IMR-90 (cell line): ENCODE results near the gene NUDT5. TPM values are rescaled to one million over a fixed set of nuclear protein-coding genes. Genes with fewer than 3 reads are reported as not detected.

ENCODE experiments used
- ATAC-seq: fragments of 200-7000 bp; cut with Tn5 transposase; 2 replicates; pipeline ENCODE4 v1.9.1; 2020; ENCODE audit warnings: low read depth, mild to moderate bottlenecking, moderate library complexity
- BruUV-seq: library from RNA; stranded (reverse); fragments of 400-500 nt; replicated peaks from 2 replicates; lab custom pipeline; 2021; lab: Mats Ljungman, UMichigan
- CTCF ChIA-PET: fragments of 300-600 bp; formaldehyde crosslinking; extraction: SDS; loops from one replicate; lab custom pipeline; 2021; ENCODE audit warnings: antibody characterized with exemption; lab: Yijun Ruan, JAX
- POLR2A ChIA-PET: fragments of 300-600 bp; sonication (Branson Sonifier 250); formaldehyde crosslinking; loops from one replicate; lab custom pipeline; 2022; ENCODE audit warnings: antibody characterized with exemption; ENCODE audit not compliant: unreplicated experiment; lab: Charles Lee
- DNase-seq: peaks from one replicate; pipeline ENCODE4 v3.0.0; 2013
- H2AFZ ChIP-seq: replicated peaks from 2 replicates; pipeline ENCODE3; 2013; ENCODE audit warnings: low read length, mild to moderate bottlenecking; ENCODE audit not compliant: poor library complexity
- H2AK5ac ChIP-seq: 2 replicates; pipeline ENCODE4 v1.6.1; 2013; ENCODE audit warnings: low read depth, low read length, inconsistent platforms
- H2AK9ac ChIP-seq: replicated peaks from 2 replicates; pipeline ENCODE3; 2013; ENCODE audit warnings: mild to moderate bottlenecking, low read depth, low read length, moderate library complexity; ENCODE audit not compliant: poor library complexity
- H2BK120ac ChIP-seq: 2 replicates; pipeline ENCODE4 v1.6.1; 2013; ENCODE audit warnings: low read depth, low read length, inconsistent platforms
- H2BK15ac ChIP-seq: 3 replicates; pipeline ENCODE4 v1.6.1; 2013; ENCODE audit warnings: low read depth, low read length, inconsistent platforms
- H2BK20ac ChIP-seq: 2 replicates; pipeline ENCODE4 v1.6.1; 2013; ENCODE audit warnings: low read depth, mild to moderate bottlenecking, inconsistent platforms, low read length, moderate library complexity
- H2BK5ac ChIP-seq: 2 replicates; pipeline ENCODE4 v1.6.1; 2013; ENCODE audit warnings: mild to moderate bottlenecking, low read depth, low read length, inconsistent platforms; ENCODE audit not compliant: poor library complexity, severe bottlenecking
- H3K14ac ChIP-seq: replicated peaks from 2 replicates; pipeline ENCODE4 v1.6.1; 2013; ENCODE audit warnings: low read depth, low read length, inconsistent platforms
- H3K18ac ChIP-seq: 2 replicates; pipeline ENCODE4 v1.6.1; 2013; ENCODE audit warnings: low read depth, low read length, control low read depth
- H3K23ac ChIP-seq: 2 replicates; pipeline ENCODE4 v1.6.1; 2013; ENCODE audit warnings: low read depth, low read length, inconsistent platforms
- H3K27ac ChIP-seq: 2 replicates; pipeline ENCODE4 v1.5.1; 2013; ENCODE audit warnings: mild to moderate bottlenecking, control low read depth, low read length; ENCODE audit not compliant: insufficient read depth
- H3K27me3 ChIP-seq: 2 replicates; pipeline ENCODE4 v1.6.1; 2013; ENCODE audit warnings: low read length; ENCODE audit not compliant: control insufficient read depth, insufficient read depth
- H3K36me3 ChIP-seq: 2 replicates; pipeline ENCODE4 v1.6.1; 2013; ENCODE audit warnings: low read length, mixed read lengths; ENCODE audit not compliant: control insufficient read depth, insufficient read depth
- H3K4ac ChIP-seq: 2 replicates; pipeline ENCODE4 v1.6.1; 2013; ENCODE audit warnings: low read depth, low read length, inconsistent platforms
- H3K4me1 ChIP-seq: 2 replicates; pipeline ENCODE4 v1.6.1; 2013; ENCODE audit warnings: low read length, mixed read lengths; ENCODE audit not compliant: control insufficient read depth, insufficient read depth
- H3K4me2 ChIP-seq: 2 replicates; pipeline ENCODE4 v1.6.1; 2013; ENCODE audit warnings: low read depth, mild to moderate bottlenecking, control low read depth, low read length, moderate library complexity
- H3K4me3 ChIP-seq: 2 replicates; pipeline ENCODE4 v1.5.1; 2013; ENCODE audit warnings: low read depth, mild to moderate bottlenecking, control low read depth, low read length, moderate library complexity; ENCODE audit not compliant: insufficient read depth
- H3K56ac ChIP-seq: 2 replicates; pipeline ENCODE4 v1.6.1; 2013; ENCODE audit warnings: low read length, inconsistent platforms; ENCODE audit not compliant: insufficient read depth; ENCODE audit errors: extremely low read depth
- H3K79me1 ChIP-seq, 2 experiments: 2 replicates each; pipeline ENCODE4 v1.6.1; 2013; ENCODE audit warnings: low read length in 2 of 2, inconsistent platforms in 1 of 2, low read depth in 1 of 2
- H3K9ac ChIP-seq: 2 replicates; pipeline ENCODE4 v1.6.1; 2013; ENCODE audit warnings: low read depth, low read length, control low read depth
- H3K9me1 ChIP-seq: 2 replicates; pipeline ENCODE4 v1.6.1; 2013; ENCODE audit warnings: low read length, inconsistent platforms; ENCODE audit not compliant: insufficient read depth
- H3K9me3 ChIP-seq: 2 replicates; pipeline ENCODE4 v1.6.1; 2013; ENCODE audit warnings: low read length; ENCODE audit not compliant: control insufficient read depth, insufficient read depth
- H4K20me1 ChIP-seq: 2 replicates; pipeline ENCODE4 v1.6.1; 2013; ENCODE audit warnings: low read length, inconsistent platforms; ENCODE audit not compliant: insufficient read depth
- H4K5ac ChIP-seq: 2 replicates; pipeline ENCODE4 v1.6.1; 2013; ENCODE audit warnings: mild to moderate bottlenecking, low read depth, low read length, control low read depth
- H4K8ac ChIP-seq, 2 experiments: 2 replicates each; pipeline ENCODE4 v1.6.1; 2013; ENCODE audit warnings: low read depth in 2 of 2, low read length in 2 of 2, control low read depth in 1 of 2, inconsistent platforms in 1 of 2
- H4K91ac ChIP-seq: 2 replicates; pipeline ENCODE4 v1.6.1; 2013; ENCODE audit warnings: low read depth, low read length, inconsistent platforms; ENCODE audit not compliant: insufficient read depth
- BHLHE40 ChIP-seq: fragments of 150-350 bp; IDR thresholded peaks from 2 replicates; pipeline ENCODE4 v1.6.1; 2016; ENCODE audit warnings: mild to moderate bottlenecking, low read depth, low read length
- CEBPB ChIP-seq: IDR thresholded peaks from 2 replicates; pipeline ENCODE4 v1.6.1; 2012; ENCODE audit warnings: low read depth, low read length, improper control_type of control experiment
- CHD1 ChIP-seq: IDR thresholded peaks from 2 replicates; pipeline ENCODE4 v1.6.1; 2012; ENCODE audit warnings: low read depth, low read length, improper control_type of control experiment
- CTCF ChIP-seq: conservative IDR thresholded peaks from 2 replicates; pipeline ENCODE4 v1.5.1; 2012; ENCODE audit warnings: mild to moderate bottlenecking, low read depth, low read length, improper control_type of control experiment
- FOS ChIP-seq: fragments of 150-350 bp; IDR thresholded peaks from 2 replicates; pipeline ENCODE4 v1.6.1; 2016; ENCODE audit warnings: low read depth, low read length
- MAFK ChIP-seq: IDR thresholded peaks from 2 replicates; pipeline ENCODE4 v1.6.1; 2012; ENCODE audit warnings: low read depth, low read length, improper control_type of control experiment
- MAZ ChIP-seq: IDR thresholded peaks from 2 replicates; pipeline ENCODE4 v1.6.1; 2012; ENCODE audit warnings: low read depth, mild to moderate bottlenecking, low read length, improper control_type of control experiment, moderate library complexity, borderline replicate concordance
- MXI1 ChIP-seq: IDR thresholded peaks from 2 replicates; pipeline ENCODE4 v1.6.1; 2012; ENCODE audit warnings: low read depth, mild to moderate bottlenecking, low read length, moderate library complexity, borderline replicate concordance
- NFE2L2 ChIP-seq: fragments of 150-350 bp; IDR thresholded peaks from 2 replicates; pipeline ENCODE4 v1.6.1; 2016; ENCODE audit warnings: low read depth, mild to moderate bottlenecking, low read length
- POLR2A ChIP-seq: IDR thresholded peaks from 2 replicates; pipeline ENCODE4 v1.6.1; 2012; ENCODE audit warnings: mild to moderate bottlenecking, low read depth, low read length
- RAD21 ChIP-seq: IDR thresholded peaks from 2 replicates; pipeline ENCODE4 v1.6.1; 2012; ENCODE audit warnings: low read length, improper control_type of control experiment
- RCOR1 ChIP-seq: IDR thresholded peaks from 2 replicates; pipeline ENCODE4 v1.6.1; 2012; ENCODE audit warnings: mild to moderate bottlenecking, low read length, improper control_type of control experiment; ENCODE audit not compliant: insufficient replicate concordance
- RFX5 ChIP-seq: IDR thresholded peaks from 2 replicates; pipeline ENCODE4 v1.8.0; 2012; ENCODE audit warnings: low read depth, mild to moderate bottlenecking, low read length, moderate library complexity
- SMC3 ChIP-seq: fragments of 150-350 bp; IDR thresholded peaks from 2 replicates; pipeline ENCODE4 v1.6.1; 2016; ENCODE audit warnings: low read depth, mild to moderate bottlenecking, antibody characterized with exemption, low read length, moderate library complexity
- WGBS, 2 experiments: methylation state at CpG; one replicate each; pipeline versions ENCODE4 v1.1.5 to v1.1.7; 2013; ENCODE audit warnings: missing lambda C conversion rate in 2 of 2; ENCODE audit not compliant: insufficient read length in 1 of 2; ENCODE audit errors: extremely low coverage in 2 of 2; 5-methylcytosine and 5-hydroxymethylcytosine counted together
- dilution Hi-C: fragments of 300-500 bp; cut with HindIII; formaldehyde crosslinking; loops from one replicate; pipeline ENCODE4 v1.14.3; 2018; ENCODE audit warnings: low sequenced_read_pairs; ENCODE audit not compliant: unreplicated experiment
- in situ Hi-C: fragments of 300-500 bp; cut with MboI; formaldehyde crosslinking; loops from 3 replicates; pipeline ENCODE4 v1.14.3; 2019; ENCODE audit warnings: low sequenced_read_pairs, inconsistent platforms, mixed read lengths
- intact Hi-C: fragments of 100-400 bp; cut with micrococcal nuclease; formaldehyde crosslinking; loops from 2 replicates; pipeline ENCODE4 v1.10.0; 2022
- polyA plus RNA-seq, 3 experiments: library from polyadenylated mRNA; depleted of rRNA; stranded (reverse); fragments of >200 nt; gene quantifications; 2 replicates each; pipeline ENCODE4 v1.2.3, GENCODE V29; 2012; ENCODE audit warnings: low replicate concordance in 1 of 3
- total RNA-seq: library from RNA; depleted of rRNA; stranded (reverse); fragments of >200 nt; gene quantifications from 2 replicates; pipeline ENCODE4 v1.2.3, GENCODE V29; 2012
- TF ChIP-seq, protein P1 (sequence below): fragments of 150-350 bp; IDR thresholded peaks from 2 replicates; pipeline ENCODE4 v1.6.1; 2016; ENCODE audit warnings: low read depth, mild to moderate bottlenecking, low read length, moderate library complexity, borderline replicate concordance
- TF ChIP-seq, protein P2 (sequence below): fragments of 150-350 bp; IDR thresholded peaks from 2 replicates; pipeline ENCODE4 v1.6.1; 2017; ENCODE audit warnings: mild to moderate bottlenecking, antibody characterized with exemption, low read length, low read depth

The NUDT5 gene
- total and polyA plus RNA-seq, 2 of the 4 experiments (the other 2 are of a cell fraction): 70.1 to 74.6 TPM

- H4K91ac ChIP-seq: no peak overlapping the region
- peaks cover 5% of the 10 kb centered on the region for H3K4me1 ChIP-seq
- peaks cover 38% of the 10 kb centered on the region for H3K36me3 ChIP-seq
- H2BK5ac ChIP-seq: no peak overlapping the region
- H3K79me1 ChIP-seq: peaks cover 30 to 36% of the 10 kb centered on the region in 2 experiments
- no peak overlapping the region for H3K9ac ChIP-seq
- dilution Hi-C loops (no loop called here), intact Hi-C loops (loop anchor here (5.0 kb wide), 1 partner anchor 690 kb away; no protein-coding TSS in a partner anchor), in situ Hi-C loops (no loop called here)
- TF ChIP-seq, protein P1, sequence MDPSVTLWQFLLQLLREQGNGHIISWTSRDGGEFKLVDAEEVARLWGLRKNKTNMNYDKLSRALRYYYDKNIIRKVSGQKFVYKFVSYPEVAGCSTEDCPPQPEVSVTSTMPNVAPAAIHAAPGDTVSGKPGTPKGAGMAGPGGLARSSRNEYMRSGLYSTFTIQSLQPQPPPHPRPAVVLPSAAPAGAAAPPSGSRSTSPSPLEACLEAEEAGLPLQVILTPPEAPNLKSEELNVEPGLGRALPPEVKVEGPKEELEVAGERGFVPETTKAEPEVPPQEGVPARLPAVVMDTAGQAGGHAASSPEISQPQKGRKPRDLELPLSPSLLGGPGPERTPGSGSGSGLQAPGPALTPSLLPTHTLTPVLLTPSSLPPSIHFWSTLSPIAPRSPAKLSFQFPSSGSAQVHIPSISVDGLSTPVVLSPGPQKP: no peak
- TF ChIP-seq CEBPB (no peak), MAZ (no peak), RAD21 (no peak), CHD1 (no peak), CTCF (no peak), NFE2L2 (no peak), BHLHE40 (no peak), FOS (no peak), RCOR1 (no peak), MAFK (no peak), POLR2A (no peak), RFX5 (no peak), MXI1 (no peak), SMC3 (no peak)
- TF ChIP-seq, protein P2, sequence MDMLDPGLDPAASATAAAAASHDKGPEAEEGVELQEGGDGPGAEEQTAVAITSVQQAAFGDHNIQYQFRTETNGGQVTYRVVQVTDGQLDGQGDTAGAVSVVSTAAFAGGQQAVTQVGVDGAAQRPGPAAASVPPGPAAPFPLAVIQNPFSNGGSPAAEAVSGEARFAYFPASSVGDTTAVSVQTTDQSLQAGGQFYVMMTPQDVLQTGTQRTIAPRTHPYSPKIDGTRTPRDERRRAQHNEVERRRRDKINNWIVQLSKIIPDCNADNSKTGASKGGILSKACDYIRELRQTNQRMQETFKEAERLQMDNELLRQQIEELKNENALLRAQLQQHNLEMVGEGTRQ: no peak
- no peak overlapping the region for H2BK20ac ChIP-seq
- no peaks in the 10 kb centered on the region for H3K9me3 ChIP-seq
- no peak overlapping the region for H3K4me3 ChIP-seq
- no peak overlapping the region for H3K56ac ChIP-seq
- DNase-seq (no peak), ATAC-seq (no peak)
- no peak overlapping the region for H4K8ac ChIP-seq
- no CpG with 5 or more reads among the region's 3 CpGs for WGBS, 2 experiments
- H3K14ac ChIP-seq: no peak overlapping the region
- ChIA-PET POLR2A (no interaction called here), CTCF (interaction anchor here (0.5 kb wide), 1 partner anchor 192 kb away, joined by 3 read pairs; no protein-coding TSS in a partner anchor)
- H2BK120ac ChIP-seq: no peak overlapping the region
- peaks cover 6% of the 10 kb centered on the region; the same call in 1 of the 2 replicates for H4K20me1 ChIP-seq
- no peak overlapping the region for H3K18ac ChIP-seq
- H3K23ac ChIP-seq: no peak overlapping the region
- no peak overlapping the region for H3K4ac ChIP-seq
- no peak overlapping the region for H2AFZ ChIP-seq
- BruUV-seq: no TSS peak
- H3K27ac ChIP-seq: no peak overlapping the region
- H3K27me3 ChIP-seq: no peaks in the 10 kb centered on the region
- no peak overlapping the region for H2AK9ac ChIP-seq
- no peak overlapping the region for H4K5ac ChIP-seq
- no peak overlapping the region for H3K4me2 ChIP-seq
- no peaks in the 10 kb centered on the region for H3K9me1 ChIP-seq
- no peak overlapping the region for H2AK5ac ChIP-seq
- no peak overlapping the region for H2BK15ac ChIP-seq
Measured at GRCh38 chr10:12212454-12212853, 16.8 kb upstream of the NUDT5 start.
